ENCODE measurements around the gene SIK3. TPM values are rescaled to one million over a fixed set of nuclear protein-coding genes. Genes with fewer than 3 reads are reported as not detected.

The SIK3 gene
- total RNA-seq, 1 experiment from 2014 or later, result 14.5 TPM

DNA sequence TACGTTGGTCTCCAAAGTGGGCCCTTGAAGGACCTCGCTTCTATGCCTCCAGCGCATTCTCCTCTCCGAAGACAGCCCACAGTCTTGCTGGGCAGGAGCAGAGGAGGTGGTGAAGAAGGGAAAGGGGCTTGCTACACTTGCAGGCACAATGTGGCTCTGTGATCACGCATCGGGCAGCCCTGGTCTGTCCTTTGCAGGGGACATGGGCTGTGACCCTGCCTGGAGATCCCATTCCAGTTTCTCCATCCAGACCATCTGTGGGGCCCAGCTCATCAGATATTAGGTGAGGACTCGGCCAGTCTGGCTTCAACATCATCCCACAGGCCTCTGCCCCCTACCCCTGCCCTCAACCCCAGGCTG is 261.6 kb downstream of the SIK3 start:
- BruUV-seq (replicated peaks), result no TSS peak
- ChIA-PET CTCF (interaction anchor here (0.7 to 2.3 kb wide), 6 partner anchors 14 to 269 kb away, joined by 3 to 16 read pairs (median 10); partner anchors contain the start of genes APOA5 and ZPR1), POLR2A (ENCODE audit: unreplicated experiment) (no interaction called here)
- Histone ChIP-seq H3K4me1 (ENCODE audit: insufficient read depth, low read length) (peaks cover 7% of the 10 kb centered on the region), H3K27ac (ENCODE audit: low read length) (no peak overlapping the region), H3K4me2 (ENCODE audit: low read length) (peak overlapping the region; percentile 89; the same call in 1 of the 2 replicates), H4K20me1 (ENCODE audit: low read length) (no peaks in the 10 kb centered on the region), H2AFZ (ENCODE audit: low read length) (no peak overlapping the region), H3K9ac (ENCODE audit: low read length) (no peak overlapping the region), H3K9me3 (ENCODE audit: low read length) (no peaks in the 10 kb centered on the region), H3K36me3 (ENCODE audit: low read depth, low read length) (no peaks in the 10 kb centered on the region), H3F3A (ENCODE audit: low read length, unreplicated experiment) (no peaks in the 10 kb centered on the region), H3K9me2 (replicated peaks; ENCODE audit: low read length) (no peaks in the 10 kb centered on the region), H3K27me3 (ENCODE audit: low read length) (no peaks in the 10 kb centered on the region), H3K79me2 (ENCODE audit: low read length) (no peaks in the 10 kb centered on the region), H3K4me3 (ENCODE audit: low read length) (no peak overlapping the region)
- intact Hi-C loops (cut with micrococcal nuclease), result loop anchor here (5.0 kb wide), 1 partner anchor 64 kb away; the partner anchor contains the start of gene BUD13
- ATAC-seq (no peak), DNase-seq (no peak)
- TF ChIP-seq CTCF (conservative IDR thresholded peaks at IDR 0.05; ENCODE audit: low read depth, low read length) (no peak), EZH2phosphoT487 (IDR thresholded peaks at IDR 0.05; ENCODE audit: borderline replicate concordance, low read length) (no peak), EZH2 (IDR thresholded peaks at IDR 0.05; ENCODE audit: low read length, unreplicated experiment) (no peak)

GRCh38 chr11:116835791-116836631 is 262.2 kb downstream of the SIK3 start:
- no peak overlapping the region for H3K27ac ChIP-seq (ENCODE audit: low read length)
- DNase-seq, result peak; percentile 98
- peak overlapping the region; percentile 63 for H3K4me3 ChIP-seq (ENCODE audit: low read length)
- H3K79me2 ChIP-seq (ENCODE audit: low read length), result no peaks in the 10 kb centered on the region
- peaks cover 7% of the 10 kb centered on the region for H3K4me1 ChIP-seq (ENCODE audit: insufficient read depth, low read length)
- H3K9me2 ChIP-seq (replicated peaks; ENCODE audit: low read length), result no peaks in the 10 kb centered on the region
- peak overlapping the region; percentile 89 for H3K4me2 ChIP-seq (ENCODE audit: low read length)
- no peaks in the 10 kb centered on the region for H3F3A ChIP-seq (ENCODE audit: low read length, unreplicated experiment)
- peak overlapping the region; percentile 60 for H3K9ac ChIP-seq (ENCODE audit: low read length)
- H4K20me1 ChIP-seq (ENCODE audit: low read length), result no peaks in the 10 kb centered on the region
- H3K9me3 ChIP-seq (ENCODE audit: low read length), result no peaks in the 10 kb centered on the region
- peak overlapping the region; percentile 97 for H2AFZ ChIP-seq (ENCODE audit: low read length)
- BruUV-seq (replicated peaks), result no TSS peak
- CTCF ChIA-PET, result interaction anchor here (0.6 to 2.3 kb wide), 14 partner anchors 13 to 391 kb away, joined by 3 to 16 read pairs (median 5); partner anchors contain the start of genes APOA5 and ZPR1
- intact Hi-C loops (cut with micrococcal nuclease), result loop anchor here (2.0 to 5.0 kb wide), 2 partner anchors 47 to 64 kb away; partner anchors contain the start of genes BUD13 and ZPR1
- peak; percentile 88 for TF ChIP-seq CTCF (conservative IDR thresholded peaks at IDR 0.05; ENCODE audit: low read depth, low read length)
- no peak for TF ChIP-seq EZH2 (IDR thresholded peaks at IDR 0.05; ENCODE audit: low read length, unreplicated experiment)
- no peaks in the 10 kb centered on the region for H3K27me3 ChIP-seq (ENCODE audit: low read length)
- H3K36me3 ChIP-seq (ENCODE audit: low read depth, low read length), result no peaks in the 10 kb centered on the region
- POLR2A ChIA-PET (ENCODE audit: unreplicated experiment), result interaction anchor here (0.6 to 1.0 kb wide), 5 partner anchors 18 to 191 kb away, joined by 3 to 10 read pairs (median 6); partner anchors contain the start of gene ZPR1
- peak; percentile 86 for ATAC-seq
